HG03045 (cell line): ENCODE measurements around the gene KIF26A.

Experiments used
- ATAC-seq: cut with Tn5 transposase; IDR thresholded peaks from one replicate; pipeline ENCODE4 v1.9.1; 2021; ENCODE audit warnings: mild to moderate bottlenecking, moderate library complexity; ENCODE audit not compliant: unreplicated experiment

KIF26A gene

GRCh38 chr14:104154246-104154645 is 15.9 kb downstream of the KIF26A start:
- ATAC-seq = no peak

- no peak for ATAC-seq
These were observed 17.1 kb downstream of the KIF26A start for GRCh38 chr14:104155513-104155912.

GRCh38 chr14:104156142-104156541 is 17.8 kb downstream of the KIF26A start:
- no peak for ATAC-seq

GRCh38 chr14:104157016-104157928 is 18.9 kb downstream of the KIF26A start:
- ATAC-seq = no peak

GRCh38 chr14:104158827-104159798 is 20.7 kb downstream of the KIF26A start:
- no peak for ATAC-seq

- ATAC-seq = no peak
These were observed 21.6 kb downstream of the KIF26A start for GRCh38 chr14:104159990-104160389.

GRCh38 chr14:104161602-104162367 is 23.4 kb downstream of the KIF26A start:
- ATAC-seq = no peak

- no peak for ATAC-seq
These were observed 24.1 kb downstream of the KIF26A start for GRCh38 chr14:104162495-104162894.

- no peak for ATAC-seq
These were observed 25.2 kb downstream of the KIF26A start for GRCh38 chr14:104163541-104163940.

- ATAC-seq = no peak
These were observed 25.7 kb downstream of the KIF26A start for GRCh38 chr14:104164041-104164440.

- ATAC-seq = no peak
These were observed 26.1 kb downstream of the KIF26A start for GRCh38 chr14:104164512-104164911.

GRCh38 chr14:104166698-104167097 is 28.3 kb downstream of the KIF26A start:
- ATAC-seq = no peak

GRCh38 chr14:104168603-104169002 is 30.2 kb downstream of the KIF26A start:
- no peak for ATAC-seq

GRCh38 chr14:104169005-104169698 is 30.8 kb downstream of the KIF26A start:
- no peak for ATAC-seq

GRCh38 chr14:104169699-104170479 is 31.5 kb downstream of the KIF26A start:
- no peak for ATAC-seq

GRCh38 chr14:104171029-104171697 is 32.8 kb downstream of the KIF26A start:
- ATAC-seq = no peak

- ATAC-seq = no peak
These were observed 33.5 kb downstream of the KIF26A start for GRCh38 chr14:104171895-104172294.

GRCh38 chr14:104172349-104172748 is 34.0 kb downstream of the KIF26A start:
- ATAC-seq = no peak

- no peak for ATAC-seq
These were observed 34.5 kb downstream of the KIF26A start for GRCh38 chr14:104172880-104173279.
